Ishikawa (cell line): Measurements from ENCODE around the gene DDX60.

ENCODE experiments used
- CEBPB ChIP-seq: IDR thresholded peaks from 2 replicates; pipeline ENCODE4 v1.6.1; 2012
- CREB1 ChIP-seq: IDR thresholded peaks from 2 replicates; pipeline ENCODE4 v1.6.1; 2012; ENCODE audit warnings: low read depth
- EGR1 ChIP-seq: IDR thresholded peaks from 2 replicates; pipeline ENCODE4 v1.6.1; 2012
- EP300 ChIP-seq: IDR thresholded peaks from 2 replicates; pipeline ENCODE4 v1.6.1; 2012; ENCODE audit warnings: borderline replicate concordance
- FOXM1 ChIP-seq: IDR thresholded peaks from 2 replicates; pipeline ENCODE4 v1.6.1; 2012; ENCODE audit warnings: low read depth, borderline replicate concordance
- MAX ChIP-seq: IDR thresholded peaks from 2 replicates; pipeline ENCODE4 v1.6.1; 2012
- NFIC ChIP-seq: IDR thresholded peaks from 2 replicates; pipeline ENCODE4 v1.6.1; 2012
- RAD21 ChIP-seq: IDR thresholded peaks from 2 replicates; pipeline ENCODE4 v1.6.1; 2012; ENCODE audit warnings: low read depth
- REST ChIP-seq: IDR thresholded peaks from 2 replicates; pipeline ENCODE4 v1.6.1; 2012; ENCODE audit warnings: low read depth, mild to moderate bottlenecking
- TAF1 ChIP-seq: IDR thresholded peaks from 2 replicates; pipeline ENCODE4 v1.6.1; 2012; ENCODE audit warnings: low read depth, mild to moderate bottlenecking
- TCF12 ChIP-seq: IDR thresholded peaks from 2 replicates; pipeline ENCODE4 v1.6.1; 2012; ENCODE audit warnings: low read depth
- TEAD4 ChIP-seq: IDR thresholded peaks from 2 replicates; pipeline ENCODE4 v1.6.1; 2012
- USF1 ChIP-seq: IDR thresholded peaks from 2 replicates; pipeline ENCODE4 v1.6.1; 2012
- YY1 ChIP-seq: IDR thresholded peaks from 2 replicates; pipeline ENCODE4 v1.6.1; 2012; ENCODE audit warnings: low read depth
- ZBTB7A ChIP-seq: IDR thresholded peaks from 2 replicates; pipeline ENCODE4 v1.6.1; 2012; ENCODE audit warnings: low read depth

Gene DDX60

DNA sequence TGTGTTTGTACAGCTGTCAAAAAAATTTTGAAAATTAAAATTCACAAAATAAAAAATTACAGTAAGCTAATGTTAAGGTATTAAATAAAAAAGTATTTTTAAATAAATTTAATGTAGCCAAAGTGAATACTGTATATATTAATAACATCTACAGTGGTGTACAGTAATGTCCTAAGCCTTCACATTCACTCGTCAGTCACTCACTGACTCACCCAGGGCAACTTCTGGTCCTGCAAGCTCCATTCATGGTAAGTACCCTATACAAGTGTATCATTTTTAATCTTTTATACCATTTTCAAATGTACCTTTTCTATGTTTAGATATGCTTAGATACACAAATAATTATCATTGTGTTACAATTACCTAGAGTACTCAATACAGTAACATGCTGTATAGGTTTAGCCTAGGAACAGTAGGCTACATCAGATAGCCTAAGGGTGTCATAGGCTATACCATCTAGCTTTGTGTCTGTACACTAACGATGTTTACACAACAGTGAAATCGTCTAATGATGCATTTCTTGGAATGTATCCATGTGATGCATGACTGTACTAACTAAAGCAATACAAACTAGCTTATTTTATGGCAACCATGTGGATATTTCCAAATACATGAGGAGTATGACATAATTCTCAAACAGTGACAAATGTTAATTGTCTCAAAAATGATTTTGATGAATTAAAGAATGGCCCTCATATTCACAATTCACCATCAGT lies 13.7 kb downstream of the DDX60 start:
- TF ChIP-seq YY1 = no peak

DNA sequence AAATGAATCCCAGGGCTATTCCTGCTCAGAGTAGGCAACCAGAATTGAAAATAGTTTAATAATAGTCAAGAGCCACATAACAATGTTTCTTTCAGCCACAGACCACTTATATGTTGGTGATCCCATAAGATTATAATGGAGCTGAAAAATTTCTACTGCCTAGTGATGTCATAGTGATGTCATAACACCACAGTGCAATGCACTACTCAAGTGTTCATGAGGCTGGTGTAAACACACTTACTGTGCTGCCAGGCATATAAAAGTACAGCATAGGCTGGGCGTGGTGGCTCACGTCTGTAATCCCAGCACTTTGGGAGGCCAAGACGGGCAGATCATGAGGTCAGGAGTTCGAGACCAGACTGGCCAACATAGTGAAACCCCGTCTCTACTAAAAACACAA lies 15.1 kb downstream of the DDX60 start:
- 0 out of 2 replicates have a peak, but pooled peaks have one; percentile 15 for TF ChIP-seq CREB1

DNA sequence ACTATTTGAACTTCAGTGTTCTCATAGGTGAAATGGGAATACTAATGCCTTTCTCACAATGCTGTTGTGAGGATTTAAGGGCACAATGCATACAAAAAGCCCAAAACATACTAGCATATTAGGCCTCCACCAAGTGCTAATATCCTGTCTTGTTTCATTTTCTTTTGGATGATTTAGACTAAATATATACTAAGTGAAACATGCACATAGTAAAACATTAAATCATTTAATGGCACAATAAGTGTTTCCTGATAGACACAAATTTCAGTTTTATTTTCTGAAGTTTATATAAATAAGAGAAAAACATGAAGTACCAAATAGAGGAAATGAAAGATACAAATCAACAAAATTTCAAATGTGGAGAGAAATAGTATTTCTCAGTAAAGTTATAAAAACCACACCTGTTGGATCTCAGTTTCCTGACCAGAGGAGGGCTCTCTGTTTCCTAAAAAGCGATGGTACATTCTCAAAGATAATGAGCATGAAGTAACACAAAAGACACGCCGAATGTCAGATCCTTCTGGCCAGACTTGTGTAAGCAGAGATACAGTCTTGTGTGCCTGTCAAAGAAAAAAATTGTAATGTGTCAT lies 25.1 kb downstream of the DDX60 start:
- TF ChIP-seq CREB1 (no peak), ZBTB7A (no peak), CEBPB (no peak), MAX (no peak), EGR1 (no peak), REST (no peak), NFIC (no peak)

- TF ChIP-seq USF1 (no peak), EGR1 (no peak), RAD21 (no peak), TAF1 (no peak)
These were observed 27.3 kb downstream of the DDX60 start for GRCh38 chr4:168291242-168291641.

DNA sequence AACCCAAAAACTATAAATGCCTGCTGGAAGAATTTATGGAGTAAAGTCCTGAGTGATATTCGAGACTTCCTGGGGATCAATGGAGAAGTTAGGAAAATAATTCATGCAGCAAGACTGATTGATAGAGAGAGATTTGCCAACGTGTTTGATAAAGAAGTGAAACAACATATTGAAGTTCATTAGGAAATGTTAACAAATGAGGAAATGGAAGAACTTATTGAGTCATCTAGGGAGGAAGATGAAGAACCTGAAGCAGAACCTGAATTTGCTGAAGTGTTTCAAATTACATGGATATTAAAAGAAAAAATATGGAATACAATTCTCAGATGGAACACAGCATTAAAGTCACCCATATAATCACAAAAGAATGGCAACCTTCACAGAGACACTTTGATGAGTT lies 39.0 kb downstream of the DDX60 start:
- TF ChIP-seq USF1 (no peak), TEAD4 (no peak), REST (no peak), EGR1 (no peak), ZBTB7A (no peak), RAD21 (no peak), TCF12 (no peak), EP300 (no peak), CEBPB (no peak), YY1 (no peak), NFIC (no peak), TAF1 (no peak), FOXM1 (no peak), MAX (no peak), CREB1 (no peak)

- TF ChIP-seq TEAD4 = no peak
- no peak for TF ChIP-seq USF1
- TF ChIP-seq REST = no peak
- no peak for TF ChIP-seq TCF12
- no peak for TF ChIP-seq EGR1
- TF ChIP-seq MAX = no peak
- TF ChIP-seq RAD21 = no peak
- no peak for TF ChIP-seq EP300
- no peak for TF ChIP-seq CEBPB
- TF ChIP-seq NFIC = no peak
These were observed 42.7 kb downstream of the DDX60 start for GRCh38 chr4:168275836-168276235.
